Kidney (tissue), 14 donors: ENCODE results near the gene ENKD1. TPM values are rescaled to one million over a fixed set of nuclear protein-coding genes. Genes with fewer than 3 reads are reported as not detected.

Source experiments
- DNase-seq, 5 donors: peaks; one replicate each; pipeline ENCODE4 v3.0.0-alpha.2; 2013 to 2020
- FAIRE-seq: peaks from 2 replicates; lab custom pipeline; 2012; peaks lifted over from hg19 to GRCh38; lab: Jason Lieb, UNC
- H3K27ac ChIP-seq, 2 donors: one replicate each; pipeline ENCODE4 v1.7.0; 2013; ENCODE audit warnings: low read depth in 2 of 2, low read length in 2 of 2, inconsistent platforms in 1 of 2
- H3K27me3 ChIP-seq: one replicate; pipeline ENCODE4 v1.7.1; 2013; ENCODE audit warnings: low read length, inconsistent platforms; ENCODE audit not compliant: control insufficient read depth, insufficient read depth
- H3K36me3 ChIP-seq, 3 donors: one replicate each; pipeline versions ENCODE4 v1.7.0 to v1.7.1; 2013; ENCODE audit warnings: low read length in 3 of 3, control low read depth in 1 of 3, inconsistent platforms in 1 of 3; ENCODE audit not compliant: insufficient read depth in 3 of 3, control insufficient read depth in 2 of 3
- H3K4me1 ChIP-seq, 3 donors: one replicate each; pipeline versions ENCODE4 v1.7.0 to v1.7.1; 2013; ENCODE audit warnings: low read length in 3 of 3, inconsistent platforms in 1 of 3, low read depth in 1 of 3; ENCODE audit not compliant: control insufficient read depth in 2 of 3, insufficient read depth in 2 of 3
- H3K4me3 ChIP-seq, 3 donors: one replicate each; pipeline versions ENCODE4 v1.7.0 to v1.8.1; 2013; ENCODE audit warnings: low read length in 3 of 3, control low read depth in 1 of 3, inconsistent platforms in 1 of 3
- H3K9ac ChIP-seq, 3 donors: one replicate each; pipeline versions ENCODE4 v1.7.0 to v1.7.1; 2013; ENCODE audit warnings: low read length in 3 of 3, control low read depth in 1 of 3, inconsistent platforms in 1 of 3
- H3K9me3 ChIP-seq, 3 donors: one replicate each; pipeline versions ENCODE4 v1.7.0 to v1.7.1; 2013; ENCODE audit warnings: low read length in 3 of 3, control low read depth in 1 of 3, inconsistent platforms in 1 of 3; ENCODE audit not compliant: control insufficient read depth in 2 of 3, insufficient read depth in 1 of 3
- intact Hi-C: fragments of 100-400 bp; cut with DNase I; formaldehyde crosslinking; loops from one replicate; pipeline ENCODE4 v1.11.1; 2022
- polyA plus RNA-seq: library from polyadenylated mRNA; stranded (reverse); fragments of 350-450 nt; fragmentation: Illumina TruSeq; extraction: RNeasy Lipid Tissue Mini Kit (QIAGEN cat#74804); gene quantifications from one replicate; pipeline ENCODE4 v1.2.3, GENCODE V29; 2014; ENCODE audit warnings: low read depth, low replicate concordance; ENCODE audit not compliant: insufficient read depth
- total RNA-seq: library from RNA; stranded (reverse); fragmentation: NEBNext Ultra II Directional; extraction: Animal tissue kit (Norgen Biotek cat#: 25700); gene quantifications from one replicate; pipeline ENCODE4 v1.2.1, GENCODE V29; 2021
- TF ChIP-seq, protein P1 (sequence below): IDR thresholded peaks from 3 replicates; pipeline ENCODE4 v1.5.1; 2012; ENCODE audit warnings: mild to moderate bottlenecking, moderate library complexity, borderline replicate concordance; ENCODE audit not compliant: insufficient read depth; ENCODE audit errors: extremely low read depth
- donor health status: control.
- donor health status: control.
- donor health status: control.
- donor health status: control.
- donor health status: control.
- donor health status: DM: yes; HTN: yes; CAD: no.
- donor health status: Normal renal cell carcinoma (clear cell type).

ENKD1 gene
- total and polyA plus RNA-seq, 2 donors from 2014 or later, result 30.2 to 38.3 TPM

DNA sequence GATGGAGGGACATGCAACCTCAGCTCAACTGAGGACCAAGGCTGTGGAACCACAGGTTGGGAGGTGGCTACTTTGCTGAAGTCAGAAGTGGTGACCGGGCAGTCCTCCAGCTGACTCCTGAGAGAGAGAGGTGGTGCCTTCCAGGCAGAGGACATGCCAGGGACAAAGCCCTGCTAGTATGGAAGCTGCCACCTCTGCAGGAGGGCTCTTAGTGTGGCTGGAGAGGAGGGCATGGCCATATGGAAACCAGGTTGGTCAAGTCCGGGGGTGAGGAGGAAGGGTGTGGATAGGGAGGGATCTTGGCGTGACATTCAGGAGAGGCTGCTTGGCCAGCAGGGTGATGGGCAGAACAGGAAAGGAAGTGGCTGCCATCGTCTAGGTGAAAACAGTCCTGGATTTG, 5.8 kb upstream of the ENKD1 start:
- DNase-seq, result no peak
- TF ChIP-seq, protein P1, sequence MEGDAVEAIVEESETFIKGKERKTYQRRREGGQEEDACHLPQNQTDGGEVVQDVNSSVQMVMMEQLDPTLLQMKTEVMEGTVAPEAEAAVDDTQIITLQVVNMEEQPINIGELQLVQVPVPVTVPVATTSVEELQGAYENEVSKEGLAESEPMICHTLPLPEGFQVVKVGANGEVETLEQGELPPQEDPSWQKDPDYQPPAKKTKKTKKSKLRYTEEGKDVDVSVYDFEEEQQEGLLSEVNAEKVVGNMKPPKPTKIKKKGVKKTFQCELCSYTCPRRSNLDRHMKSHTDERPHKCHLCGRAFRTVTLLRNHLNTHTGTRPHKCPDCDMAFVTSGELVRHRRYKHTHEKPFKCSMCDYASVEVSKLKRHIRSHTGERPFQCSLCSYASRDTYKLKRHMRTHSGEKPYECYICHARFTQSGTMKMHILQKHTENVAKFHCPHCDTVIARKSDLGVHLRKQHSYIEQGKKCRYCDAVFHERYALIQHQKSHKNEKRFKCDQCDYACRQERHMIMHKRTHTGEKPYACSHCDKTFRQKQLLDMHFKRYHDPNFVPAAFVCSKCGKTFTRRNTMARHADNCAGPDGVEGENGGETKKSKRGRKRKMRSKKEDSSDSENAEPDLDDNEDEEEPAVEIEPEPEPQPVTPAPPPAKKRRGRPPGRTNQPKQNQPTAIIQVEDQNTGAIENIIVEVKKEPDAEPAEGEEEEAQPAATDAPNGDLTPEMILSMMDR, result no peak
- Histone ChIP-seq H3K9ac (no peak overlapping the region), H3K27ac (peak overlapping the region; percentile 37 to 85), H3K36me3 (no peaks in the 10 kb centered on the region), H3K9me3 (no peaks in the 10 kb centered on the region), H3K4me3 (no peak overlapping the region), H3K27me3 (no peaks in the 10 kb centered on the region), H3K4me1 (peaks cover 0 to 29% (median 25%) of the 10 kb centered on the region in 3 donors)
- intact Hi-C loops, result loop anchor here (10.0 kb wide), 1 partner anchor 252 kb away; no protein-coding TSS in a partner anchor
- FAIRE-seq, result no peak

DNA sequence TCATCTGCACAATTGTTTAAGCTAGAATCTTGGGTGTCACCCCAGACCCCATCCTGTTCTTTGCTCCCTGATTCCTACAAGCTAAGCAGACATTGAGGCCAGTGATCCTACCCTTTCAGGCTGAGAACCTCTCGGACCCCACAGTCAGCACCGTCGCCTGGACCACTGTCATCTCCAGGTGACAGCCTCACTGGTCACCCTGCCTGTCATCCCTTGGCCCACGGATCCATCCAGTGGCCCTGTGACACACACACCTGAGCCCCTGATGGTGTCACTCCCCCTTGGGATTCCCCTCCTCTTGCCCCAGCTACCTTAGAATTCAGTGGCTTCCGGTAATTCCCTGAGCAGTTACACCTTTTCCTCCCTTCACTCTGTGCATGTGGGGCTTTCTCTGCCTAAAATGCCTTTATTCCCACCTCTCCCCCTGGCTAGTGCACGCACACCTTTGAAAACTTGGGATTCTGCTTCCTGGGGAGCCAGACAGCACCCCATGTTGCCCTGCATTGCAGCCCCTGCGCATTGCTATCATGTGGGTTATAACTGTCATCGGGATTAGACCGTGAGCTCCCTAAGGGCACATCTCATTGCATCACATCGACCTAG, 3.0 kb upstream of the ENKD1 start:
- H3K4me1 ChIP-seq, result peaks cover 0 to 35% (median 27%) of the 10 kb centered on the region in 3 donors
- DNase-seq (peak in 1 of 5 donors; percentile 67), FAIRE-seq (no peak)
- H3K27ac ChIP-seq, result no peak overlapping the region
- no peaks in the 10 kb centered on the region for H3K36me3 ChIP-seq
- TF ChIP-seq, protein P1, result no peak
- H3K9me3 ChIP-seq, result no peaks in the 10 kb centered on the region
- H3K4me3 ChIP-seq, result no peak overlapping the region
- no peaks in the 10 kb centered on the region for H3K27me3 ChIP-seq
- intact Hi-C loops, result loop anchor here (10.0 kb wide), 1 partner anchor 255 kb away; no protein-coding TSS in a partner anchor
- peak overlapping the region in 1 of 3 donors; percentile 16 for H3K9ac ChIP-seq

DNA sequence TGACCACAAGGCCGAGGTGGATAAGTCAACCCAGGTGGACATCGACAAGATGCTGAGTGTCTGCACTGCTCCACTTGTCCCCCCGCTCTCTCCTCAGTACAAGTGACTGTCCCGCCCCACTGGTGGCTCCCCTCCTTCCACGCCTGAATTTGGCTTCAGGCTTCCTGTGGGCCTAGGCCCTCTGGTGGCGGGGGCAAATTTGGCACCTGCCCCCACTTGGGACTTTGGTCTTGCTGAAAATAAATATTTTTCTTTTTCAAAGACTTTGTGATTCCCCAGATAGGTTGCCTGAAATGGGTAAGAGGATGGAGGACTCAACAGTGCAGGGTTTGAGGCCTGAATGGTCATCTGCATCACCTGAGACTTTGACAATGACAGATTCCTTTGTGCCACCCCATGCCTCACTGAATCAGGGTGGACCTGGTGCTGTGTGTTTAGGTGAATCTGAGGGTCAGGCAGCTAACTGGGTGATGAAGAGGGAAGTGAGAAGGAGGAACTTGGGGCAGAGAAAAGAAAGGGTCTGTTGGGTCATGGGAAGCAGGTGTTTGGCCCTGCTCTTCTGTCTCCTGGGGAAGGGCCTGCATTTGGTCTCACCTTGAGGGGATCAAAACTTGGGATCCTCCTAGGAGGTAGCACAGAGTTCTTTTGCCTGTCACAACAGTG, 2.1 kb upstream of the ENKD1 start:
- Histone ChIP-seq H3K27ac (no peak overlapping the region), H3K4me1 (peaks cover 0 to 31% (median 20%) of the 10 kb centered on the region in 3 donors), H3K4me3 (no peak overlapping the region), H3K27me3 (no peaks in the 10 kb centered on the region), H3K36me3 (no peaks in the 10 kb centered on the region), H3K9ac (no peak overlapping the region), H3K9me3 (no peaks in the 10 kb centered on the region)
- intact Hi-C loops, result no loop called here
- FAIRE-seq, result no peak
- TF ChIP-seq, protein P1, result no peak
- DNase-seq, result no peak
